ENCODE data around the gene MUC5AC.

The MUC5AC gene

GRCh38 chr11:1197886-1198560 lies 40.3 kb downstream of the MUC5AC start:
- in situ Hi-C loops (cut with HindIII; ENCODE audit: low sequenced_read_pairs): no loop called here
- DNase-seq (ENCODE audit: low read depth): no peak
- no peak overlapping the region for H3K4me3 ChIP-seq (ENCODE audit: low read depth, low read length)
- no peak for TF ChIP-seq CTCF (IDR thresholded peaks at IDR 0.05; ENCODE audit: low read depth, low read length, missing control alignments)

- in situ Hi-C loops (cut with HindIII; ENCODE audit: low sequenced_read_pairs): no loop called here
- DNase-seq (ENCODE audit: low read depth): no peak
- TF ChIP-seq CTCF (IDR thresholded peaks at IDR 0.05; ENCODE audit: low read depth, low read length, missing control alignments): no peak
- no peak overlapping the region for H3K4me3 ChIP-seq (ENCODE audit: low read depth, low read length)
Observed at GRCh38 chr11:1198561-1199240, 40.9 kb downstream of the MUC5AC start.

GRCh38 chr11:1199241-1199750 lies 41.5 kb downstream of the MUC5AC start:
- in situ Hi-C loops (cut with HindIII; ENCODE audit: low sequenced_read_pairs): no loop called here
- H3K4me3 ChIP-seq (ENCODE audit: low read depth, low read length): no peak overlapping the region
- DNase-seq (ENCODE audit: low read depth): no peak
- no peak for TF ChIP-seq CTCF (IDR thresholded peaks at IDR 0.05; ENCODE audit: low read depth, low read length, missing control alignments)

GRCh38 chr11:1199751-1200610 lies 42.2 kb downstream of the MUC5AC start:
- no peak for TF ChIP-seq CTCF (IDR thresholded peaks at IDR 0.05; ENCODE audit: low read depth, low read length, missing control alignments)
- in situ Hi-C loops (cut with HindIII; ENCODE audit: low sequenced_read_pairs): no loop called here
- DNase-seq (ENCODE audit: low read depth): no peak
- no peak overlapping the region for H3K4me3 ChIP-seq (ENCODE audit: low read depth, low read length)

- H3K4me3 ChIP-seq (ENCODE audit: low read depth, low read length): no peak overlapping the region
- in situ Hi-C loops (cut with HindIII; ENCODE audit: low sequenced_read_pairs): no loop called here
- no peak for TF ChIP-seq CTCF (IDR thresholded peaks at IDR 0.05; ENCODE audit: low read depth, low read length, missing control alignments)
- DNase-seq (ENCODE audit: low read depth): no peak
Observed at GRCh38 chr11:1200611-1201191, 42.9 kb downstream of the MUC5AC start.
